Cerebellar nuclear complex (tissue), 1 donor: ENCODE data around the gene UGT2B28.
"Not testable (repeated sequence)": the region's sequence is repeated elsewhere in the genome, so short reads cannot be mapped to it uniquely, and the experiment has no call there.

Experiments
- DNase-seq, 2 experiments: peaks; one replicate each; lab custom pipeline; 2025; lab: John Stamatoyannopoulos, UW

Gene UGT2B28

GRCh38 chr4:69280081-69280480 is at the start of gene UGT2B28:
TSS of gene UGT2B28 (plus strand) at chr4:69280475. CDS start at chr4:69280501, 26 bp downstream.
- DNase-seq, result not testable (repeated sequence)

- DNase-seq, result no peak
Measured at GRCh38 chr4:69239092-69239491, 41.2 kb upstream of the UGT2B28 start.

DNA sequence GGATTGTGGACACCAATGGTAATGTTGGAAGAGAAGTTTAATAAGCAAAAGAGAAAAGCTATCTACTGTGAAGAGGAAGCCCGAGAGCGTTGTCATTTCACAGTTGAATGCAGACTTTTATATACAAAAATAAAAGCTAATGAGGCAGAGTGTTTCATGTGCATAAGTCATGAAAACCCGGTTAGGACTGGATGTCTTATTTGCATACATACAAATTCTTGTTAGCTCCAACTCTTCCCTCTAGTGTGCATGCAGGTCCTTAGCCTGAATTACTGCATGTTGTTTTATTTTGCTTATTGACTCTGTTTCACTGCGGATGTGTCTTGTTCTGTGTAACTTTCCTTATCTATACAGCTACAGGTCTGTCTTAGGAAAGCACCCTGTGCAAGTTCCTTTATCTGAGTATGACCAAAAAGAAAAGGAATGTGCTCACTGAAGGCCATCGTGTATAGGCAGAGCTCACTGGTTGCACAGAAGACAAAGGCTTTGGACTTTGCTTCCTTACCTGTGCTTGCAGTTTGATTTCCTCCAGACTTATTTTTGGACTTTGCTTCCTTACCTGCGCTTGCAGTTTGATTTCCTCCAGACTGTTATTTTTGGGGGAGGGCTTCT is 40.6 kb upstream of the UGT2B28 start:
- DNase-seq, result no peak

GRCh38 chr4:69240787-69241186 is 39.5 kb upstream of the UGT2B28 start:
- not testable (repeated sequence) for DNase-seq

GRCh38 chr4:69241746-69242145 is 38.5 kb upstream of the UGT2B28 start:
- DNase-seq, result not testable (repeated sequence)

DNA sequence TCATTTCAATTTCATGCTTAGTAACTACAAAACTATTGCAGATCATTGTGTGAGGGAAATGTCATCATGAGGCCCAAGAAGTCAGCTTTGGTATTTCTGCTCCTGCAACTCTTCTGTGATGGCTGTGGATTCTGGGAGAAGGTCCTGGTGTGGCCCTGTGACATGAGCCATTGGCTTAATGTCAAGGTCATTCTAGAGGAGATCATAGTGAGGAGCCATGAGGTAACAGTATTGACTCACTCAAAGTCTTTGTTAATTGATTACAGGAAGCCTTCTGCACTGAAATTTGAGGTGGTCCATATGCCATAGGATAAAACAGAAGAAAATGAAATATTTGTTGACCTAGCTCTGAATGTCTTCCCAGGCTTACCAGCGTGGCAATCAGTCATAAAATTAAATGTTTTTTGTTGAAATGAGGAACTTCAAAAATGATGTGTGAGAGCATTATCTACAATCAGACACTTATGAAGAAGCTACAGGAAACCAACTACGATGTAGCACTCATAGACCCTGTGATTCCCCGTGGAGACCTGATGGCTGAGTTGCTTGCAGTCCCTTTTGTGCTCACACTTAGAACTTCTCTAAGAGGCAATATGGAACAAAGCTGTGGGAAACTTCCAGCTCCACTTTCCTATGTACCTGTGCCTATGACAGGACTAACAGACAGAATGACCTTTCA is 37.6 kb upstream of the UGT2B28 start:
- DNase-seq, result not testable (repeated sequence)

GRCh38 chr4:69250884-69251283 is 29.4 kb upstream of the UGT2B28 start:
- DNase-seq, result not testable (repeated sequence)

- DNase-seq, result not testable (repeated sequence)
Measured at GRCh38 chr4:69253147-69253772, 27.0 kb upstream of the UGT2B28 start.

GRCh38 chr4:69268612-69269011 is 11.7 kb upstream of the UGT2B28 start:
- not testable (repeated sequence) for DNase-seq

GRCh38 chr4:69296356-69296755 is 16.1 kb downstream of the UGT2B28 start:
- DNase-seq, result not testable (repeated sequence)

DNA sequence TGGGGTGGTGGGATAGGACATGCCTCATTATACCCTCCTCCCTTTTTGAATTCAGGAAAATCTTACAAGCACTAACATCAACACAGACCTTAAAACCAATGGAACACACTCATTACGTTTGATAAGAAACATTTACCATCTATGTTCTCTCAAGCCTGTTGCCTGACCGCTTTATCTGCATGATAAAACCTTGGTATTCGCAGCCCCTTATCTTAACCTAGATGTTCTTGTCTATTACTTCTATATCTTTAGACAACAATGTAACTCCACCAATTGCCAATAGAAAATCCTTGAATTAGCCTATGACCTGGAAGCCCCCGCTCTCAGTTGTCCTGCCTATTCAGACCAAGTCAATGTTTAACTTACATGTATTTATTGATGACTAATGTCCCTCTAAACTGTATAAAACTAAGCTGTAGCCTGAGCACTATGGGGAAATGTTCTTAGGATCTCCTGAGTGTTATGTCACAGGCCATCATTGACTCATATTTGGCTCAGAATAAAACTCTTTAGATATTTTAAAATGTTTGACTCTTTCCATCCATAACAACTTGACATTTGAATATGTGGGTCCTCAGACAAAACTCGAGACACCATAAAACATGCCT is 28.3 kb downstream of the UGT2B28 start:
- DNase-seq, result not testable (repeated sequence)

DNA sequence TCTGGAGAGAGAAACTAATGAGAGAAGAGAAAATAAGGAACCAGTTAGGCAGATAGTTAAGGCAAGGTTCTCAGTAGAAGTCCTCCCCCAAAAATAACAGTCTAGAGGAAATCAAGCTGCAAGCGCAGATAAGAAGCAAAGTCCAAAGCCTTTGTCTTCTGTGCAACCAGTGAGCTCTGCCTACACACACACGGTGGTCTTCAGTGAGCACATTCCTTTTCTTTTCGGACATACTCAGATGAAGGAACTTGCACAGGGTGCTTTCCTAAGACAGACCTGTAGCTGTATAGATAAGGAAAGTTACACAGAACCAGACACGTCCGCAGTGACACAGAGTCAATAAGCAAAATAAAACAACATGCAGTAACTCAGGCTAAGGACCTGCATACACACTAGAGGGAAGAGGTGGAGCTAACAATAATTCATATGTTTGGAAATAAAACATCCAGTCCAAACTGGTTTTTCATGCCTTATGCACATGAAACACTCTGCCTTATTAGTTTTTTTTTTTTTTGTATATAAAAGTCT is 29.3 kb downstream of the UGT2B28 start:
- not testable (repeated sequence) for DNase-seq

DNA sequence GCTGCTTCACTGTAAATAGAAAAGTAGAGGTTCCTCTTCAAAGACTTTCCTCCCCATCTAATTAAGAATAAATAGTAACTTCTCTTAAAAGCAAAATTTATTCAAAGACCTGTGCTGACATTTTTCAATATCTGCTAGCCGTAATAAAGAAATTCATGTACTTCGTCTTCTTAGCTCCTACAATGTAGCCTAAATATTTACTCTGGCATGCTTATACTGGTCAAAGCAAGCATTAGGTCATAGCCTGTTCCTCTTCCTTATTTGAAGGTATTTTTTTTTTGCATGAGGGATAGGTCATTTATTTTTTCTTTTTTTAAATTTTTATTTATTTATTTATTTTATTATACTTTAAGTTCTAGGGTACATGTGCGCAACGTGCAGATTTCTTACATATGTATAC is 30.0 kb downstream of the UGT2B28 start:
- DNase-seq, result not testable (repeated sequence)

- DNase-seq, result not testable (repeated sequence)
Measured at GRCh38 chr4:69317669-69318298, 37.5 kb downstream of the UGT2B28 start.

- no peak for DNase-seq
Measured at GRCh38 chr4:69321153-69321729, 41.0 kb downstream of the UGT2B28 start.

DNA sequence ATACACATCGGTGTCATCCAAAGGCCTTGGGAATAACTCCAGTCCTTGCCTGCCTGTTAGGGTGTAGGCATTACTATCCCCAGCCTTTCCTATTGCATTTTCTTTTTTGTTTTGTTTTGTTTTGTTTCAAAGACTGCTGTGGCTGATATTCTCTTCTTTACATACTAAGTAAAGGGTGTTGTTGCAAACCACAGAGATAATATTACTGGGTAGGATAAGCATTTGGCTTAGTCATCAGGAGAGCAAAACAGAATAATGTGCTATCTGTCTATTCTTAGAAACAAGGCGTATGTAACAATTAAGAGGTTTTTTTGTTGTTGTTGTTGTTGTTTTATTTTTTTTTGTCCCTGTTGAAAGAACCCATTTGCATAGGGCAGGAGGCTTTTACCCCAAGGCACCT is 41.8 kb downstream of the UGT2B28 start:
- DNase-seq, result no peak

DNA sequence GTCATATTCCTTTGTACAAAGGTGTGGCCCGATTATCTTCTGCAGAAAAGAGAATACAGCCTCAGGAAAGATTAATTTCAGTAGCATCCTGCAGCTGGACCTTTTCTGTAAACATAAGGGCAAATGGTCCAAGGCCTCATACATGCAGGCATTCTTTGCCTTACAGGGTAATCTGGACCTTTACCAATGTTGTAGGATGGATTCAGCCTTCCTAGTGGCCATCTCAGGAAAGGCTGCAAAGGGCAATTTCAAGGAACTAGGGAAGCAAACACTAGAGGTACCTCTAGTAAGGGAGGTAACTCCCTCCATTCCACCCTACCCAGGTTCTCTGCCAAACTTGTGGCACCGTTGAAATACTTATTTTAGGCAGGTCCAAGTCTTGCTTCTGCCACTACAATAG is 43.0 kb downstream of the UGT2B28 start:
- DNase-seq, result no peak

DNA sequence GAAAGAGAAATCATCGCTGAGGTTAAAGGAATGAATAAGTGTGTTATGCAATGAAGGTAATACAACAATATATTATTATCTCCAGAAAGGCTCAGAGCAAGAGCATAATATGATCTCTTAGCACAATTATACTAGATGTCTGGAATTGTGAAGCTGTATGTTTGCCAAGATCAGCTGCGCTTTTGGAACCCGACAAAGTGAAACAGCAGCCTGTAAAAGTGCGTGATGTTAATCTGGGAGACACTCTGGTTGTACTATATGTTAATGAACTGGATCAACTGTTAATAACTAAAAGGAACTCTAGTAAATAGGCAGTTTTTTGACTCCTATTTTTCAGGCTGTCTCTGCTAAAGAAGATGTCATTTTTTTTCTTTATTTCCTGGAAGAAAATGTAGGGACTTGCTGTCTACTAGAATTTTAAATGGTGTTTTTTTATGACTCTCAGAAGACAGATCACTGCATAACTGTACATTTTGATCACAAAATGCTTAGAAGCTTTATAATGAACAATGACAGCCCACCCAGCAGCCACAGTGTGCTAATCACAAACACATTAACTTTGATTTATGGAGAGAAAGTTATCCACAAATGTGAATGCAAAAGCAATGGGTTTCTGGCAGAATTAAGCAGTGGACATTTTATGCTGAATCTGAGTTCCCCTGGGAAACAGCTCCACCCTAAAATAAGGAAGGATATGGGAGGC is 50.2 kb downstream of the UGT2B28 start:
- no peak for DNase-seq

GRCh38 chr4:69331304-69331703 is 51.0 kb downstream of the UGT2B28 start:
- not testable (repeated sequence) for DNase-seq

- not testable (repeated sequence) for DNase-seq
Measured at GRCh38 chr4:69335485-69335884, 55.2 kb downstream of the UGT2B28 start.

- not testable (repeated sequence) for DNase-seq
Measured at GRCh38 chr4:69343114-69343513, 62.8 kb downstream of the UGT2B28 start.
